Type B pancreatic cell (in vitro differentiated cells): Measurements from ENCODE around the gene SMG9. TPM values are rescaled to one million over a fixed set of nuclear protein-coding genes. Genes with fewer than 3 reads are reported as not detected.

Source experiments
- DNase-seq: peaks from one replicate; pipeline ENCODE4 v3.0.0; 2021; ENCODE audit warnings: mixed read lengths; ENCODE audit not compliant: unreplicated experiment; ENCODE audit errors: extremely low spot score
- H3K27ac Mint-ChIP-seq: 2 replicates; pipeline ENCODE4 v1.8.0; 2021; ENCODE audit warnings: mild to moderate bottlenecking, mixed read lengths
- H3K27me3 Mint-ChIP-seq: 2 replicates; pipeline ENCODE4 v1.8.0; 2021; ENCODE audit warnings: mixed read lengths
- H3K36me3 Mint-ChIP-seq: 2 replicates; pipeline ENCODE4 v1.8.0; 2021; ENCODE audit warnings: mixed read lengths
- H3K4me1 Mint-ChIP-seq: one replicate; pipeline ENCODE4 v1.8.0; 2021; ENCODE audit warnings: mixed read lengths; ENCODE audit not compliant: unreplicated experiment
- H3K4me3 Mint-ChIP-seq: 2 replicates; pipeline ENCODE4 v1.8.0; 2021; ENCODE audit warnings: mild to moderate bottlenecking, mixed read lengths
- H3K9me3 Mint-ChIP-seq: 2 replicates; pipeline ENCODE4 v1.8.0; 2021; ENCODE audit warnings: mixed read lengths
- CTCF ChIP-seq: fragments of 200-600 bp; sonication (generic); conservative IDR thresholded peaks from 2 replicates; pipeline ENCODE4 v1.5.0; 2021; ENCODE audit warnings: antibody characterized with exemption, mild to moderate bottlenecking
- total RNA-seq: library from RNA; stranded (reverse); gene quantifications from 2 replicates; pipeline ENCODE4 v1.2.1, GENCODE V29; 2021; ENCODE audit warnings: low replicate concordance

The SMG9 gene
- total RNA-seq, 1 donor from 2014 or later = 64.9 TPM

- H3K4me1 Mint-ChIP-seq = peaks cover 2% of the 10 kb centered on the region
- H3K27me3 Mint-ChIP-seq = no peaks in the 10 kb centered on the region
- no peak for DNase-seq
- no peaks in the 10 kb centered on the region for H3K9me3 Mint-ChIP-seq
- no peak for TF ChIP-seq CTCF
- H3K27ac Mint-ChIP-seq = no peak overlapping the region
- H3K4me3 Mint-ChIP-seq = no peak overlapping the region
- H3K36me3 Mint-ChIP-seq = peaks cover 22% of the 10 kb centered on the region
Measured at GRCh38 chr19:43726736-43727592, 27.8 kb downstream of the SMG9 start.

GRCh38 chr19:43725468-43725867 is 29.3 kb downstream of the SMG9 start:
- Mint-ChIP-seq H3K27ac (no peak overlapping the region), H3K36me3 (peaks cover 20% of the 10 kb centered on the region), H3K27me3 (no peaks in the 10 kb centered on the region), H3K4me1 (no peaks in the 10 kb centered on the region), H3K4me3 (no peak overlapping the region), H3K9me3 (no peaks in the 10 kb centered on the region)
- DNase-seq = no peak
- no peak for TF ChIP-seq CTCF

GRCh38 chr19:43724896-43725295 is 29.9 kb downstream of the SMG9 start:
- Mint-ChIP-seq H3K4me1 (no peaks in the 10 kb centered on the region), H3K27me3 (no peaks in the 10 kb centered on the region), H3K9me3 (no peaks in the 10 kb centered on the region), H3K36me3 (peaks cover 14% of the 10 kb centered on the region), H3K27ac (no peak overlapping the region), H3K4me3 (no peak overlapping the region)
- no peak for TF ChIP-seq CTCF
- DNase-seq = no peak

GRCh38 chr19:43723588-43723987 is 31.2 kb downstream of the SMG9 start:
- no peaks in the 10 kb centered on the region for H3K9me3 Mint-ChIP-seq
- no peaks in the 10 kb centered on the region for H3K27me3 Mint-ChIP-seq
- H3K4me3 Mint-ChIP-seq = no peak overlapping the region
- H3K27ac Mint-ChIP-seq = no peak overlapping the region
- no peaks in the 10 kb centered on the region for H3K4me1 Mint-ChIP-seq
- peak; percentile 44 for TF ChIP-seq CTCF
- peaks cover 8% of the 10 kb centered on the region for H3K36me3 Mint-ChIP-seq
- DNase-seq = no peak

- H3K36me3 Mint-ChIP-seq = peaks cover under 1% of the 10 kb centered on the region
- no peak for TF ChIP-seq CTCF
- no peaks in the 10 kb centered on the region for H3K9me3 Mint-ChIP-seq
- H3K4me3 Mint-ChIP-seq = no peak overlapping the region
- H3K27me3 Mint-ChIP-seq = no peaks in the 10 kb centered on the region
- no peak overlapping the region for H3K27ac Mint-ChIP-seq
- H3K4me1 Mint-ChIP-seq = no peaks in the 10 kb centered on the region
- no peak for DNase-seq
Measured at GRCh38 chr19:43721469-43722048, 33.2 kb downstream of the SMG9 start.
